HepG2 (cell line): ENCODE data around the gene CIB1. TPM values are rescaled to one million over a fixed set of nuclear protein-coding genes. Genes with fewer than 3 reads are reported as not detected.
A peak's percentile ranks its signal among the peaks of the same experiment; 100 is the strongest.

ENCODE experiments used
- AKAP8 ChIP-seq: sonication (generic); formaldehyde crosslinking; IDR thresholded peaks from 2 replicates; pipeline ENCODE4 v1.5.1; 2020; ENCODE audit warnings: mild to moderate bottlenecking, missing genetic modification reagents
- FOXK2 ChIP-seq: fragments of 450-650 bp; IDR thresholded peaks from 2 replicates; pipeline ENCODE4 v1.6.1; 2016
- FOXO1 ChIP-seq: sonication (generic); formaldehyde crosslinking; IDR thresholded peaks from 2 replicates; pipeline ENCODE4 v1.4.0; 2020; ENCODE audit warnings: missing genetic modification reagents
- GATAD1 ChIP-seq: IDR thresholded peaks from 2 replicates; pipeline ENCODE4 v1.6.1; 2016; ENCODE audit warnings: missing genetic modification reagents, missing compliant biosample characterization
- GPBP1L1 ChIP-seq: sonication (generic); formaldehyde crosslinking; IDR thresholded peaks from 2 replicates; pipeline ENCODE4 v1.5.0; 2020; ENCODE audit warnings: mild to moderate bottlenecking, missing genetic modification reagents
- HNF4A ChIP-seq: sonication (generic); formaldehyde crosslinking; IDR thresholded peaks from 2 replicates; pipeline ENCODE4 v1.4.0; 2020; ENCODE audit warnings: missing genetic modification reagents
- HNRNPL ChIP-seq: fragments of 200-400 bp; formaldehyde crosslinking; IDR thresholded peaks from 2 replicates; pipeline ENCODE4 v1.6.1; 2017; ENCODE audit warnings: mild to moderate bottlenecking, low read depth, low read length
- IKZF1 ChIP-seq: fragments of 450-650 bp; IDR thresholded peaks from 2 replicates; pipeline ENCODE4 v1.7.1; 2016
- KDM5B ChIP-seq: sonication (generic); formaldehyde crosslinking; IDR thresholded peaks from 2 replicates; pipeline ENCODE4 v1.4.0; 2020; ENCODE audit warnings: missing genetic modification reagents, mild to moderate bottlenecking, borderline replicate concordance
- POLR2G ChIP-seq: fragments of 200-400 bp; formaldehyde crosslinking; IDR thresholded peaks from 2 replicates; pipeline ENCODE4 v1.6.1; 2018; ENCODE audit warnings: mild to moderate bottlenecking, low read depth, low read length, moderate library complexity
- RARA ChIP-seq: IDR thresholded peaks from 2 replicates; pipeline ENCODE4 v1.6.1; 2016; ENCODE audit warnings: missing genetic modification reagents, missing compliant biosample characterization
- RARG ChIP-seq: sonication (generic); formaldehyde crosslinking; IDR thresholded peaks from 2 replicates; pipeline ENCODE4 v1.4.0; 2020; ENCODE audit warnings: low read depth, mild to moderate bottlenecking, missing genetic modification reagents
- RFX3 ChIP-seq: IDR thresholded peaks from 2 replicates; pipeline ENCODE4 v1.6.1; 2016; ENCODE audit warnings: missing biosample characterization, missing genetic modification reagents
- RXRA ChIP-seq: sonication (generic); formaldehyde crosslinking; IDR thresholded peaks from 2 replicates; pipeline ENCODE4 v1.5.1; 2020; ENCODE audit warnings: missing genetic modification reagents
- SALL2 ChIP-seq: sonication (generic); formaldehyde crosslinking; IDR thresholded peaks from 2 replicates; pipeline ENCODE4 v1.8.1; 2023; ENCODE audit warnings: mild to moderate bottlenecking, missing genetic modification reagents, inconsistent platforms
- SP1 ChIP-seq, 2 experiments: fragments of 450-650 bp in 1 of 2; sonication (generic) in 1 of 2; formaldehyde crosslinking in 1 of 2; IDR thresholded peaks; 2 replicates each; pipeline versions ENCODE4 v1.4.0 to v1.6.1; 2016 to 2020; ENCODE audit warnings: missing genetic modification reagents in 1 of 2
- THYN1 ChIP-seq: sonication (generic); formaldehyde crosslinking; IDR thresholded peaks from 2 replicates; pipeline ENCODE4 v1.8.1; 2023; ENCODE audit warnings: low read depth, mild to moderate bottlenecking, moderate library complexity, missing genetic modification reagents, borderline replicate concordance
- ZBTB42 ChIP-seq: sonication (generic); formaldehyde crosslinking; IDR thresholded peaks from 2 replicates; pipeline ENCODE4 v1.5.0; 2020; ENCODE audit warnings: mild to moderate bottlenecking, missing genetic modification reagents
- ZFP91 ChIP-seq: sonication (generic); formaldehyde crosslinking; IDR thresholded peaks from 2 replicates; pipeline ENCODE4 v1.9.0; 2022; ENCODE audit warnings: missing genetic modification reagents, mild to moderate bottlenecking, borderline replicate concordance
- ZFYVE20 ChIP-seq: sonication (generic); formaldehyde crosslinking; IDR thresholded peaks from 2 replicates; pipeline ENCODE4 v1.8.0; 2023; ENCODE audit warnings: low read depth, mild to moderate bottlenecking, moderate library complexity, missing genetic modification reagents, borderline replicate concordance
- ZKSCAN8 ChIP-seq: IDR thresholded peaks from 2 replicates; pipeline ENCODE4 v1.6.1; 2016; ENCODE audit warnings: borderline replicate concordance, missing genetic modification reagents, missing compliant biosample characterization
- ZNF17 ChIP-seq: sonication (generic); formaldehyde crosslinking; IDR thresholded peaks from 2 replicates; pipeline ENCODE4 v1.5.0; 2020; ENCODE audit warnings: mild to moderate bottlenecking, missing genetic modification reagents
- ZNF24 ChIP-seq: fragments of 450-650 bp; IDR thresholded peaks from 2 replicates; pipeline ENCODE4 v1.6.1; 2017; ENCODE audit warnings: antibody characterized with exemption, mild to moderate bottlenecking
- ZNF253 ChIP-seq: sonication (generic); formaldehyde crosslinking; IDR thresholded peaks from 2 replicates; pipeline ENCODE4 v1.8.0; 2022; ENCODE audit warnings: mild to moderate bottlenecking, missing genetic modification reagents, borderline replicate concordance
- ZNF292 ChIP-seq: sonication (generic); formaldehyde crosslinking; IDR thresholded peaks from 2 replicates; pipeline ENCODE4 v1.8.1; 2022; ENCODE audit warnings: mild to moderate bottlenecking, low read depth, missing genetic modification reagents, borderline replicate concordance
- ZNF317 ChIP-seq: sonication (generic); formaldehyde crosslinking; IDR thresholded peaks from 2 replicates; pipeline ENCODE4 v1.5.0; 2020; ENCODE audit warnings: mild to moderate bottlenecking, missing genetic modification reagents
- ZNF749 ChIP-seq: sonication (generic); formaldehyde crosslinking; IDR thresholded peaks from 2 replicates; pipeline ENCODE4 v1.8.0; 2022; ENCODE audit warnings: mild to moderate bottlenecking, missing genetic modification reagents, moderate library complexity, borderline replicate concordance
- ZNF773 ChIP-seq: sonication (generic); formaldehyde crosslinking; IDR thresholded peaks from 2 replicates; pipeline ENCODE4 v1.4.0; 2020; ENCODE audit warnings: missing genetic modification reagents, borderline replicate concordance
- ZNF841 ChIP-seq: sonication (generic); formaldehyde crosslinking; IDR thresholded peaks from 2 replicates; pipeline ENCODE4 v1.8.1; 2023; ENCODE audit warnings: missing genetic modification reagents, borderline replicate concordance
- ZZZ3 ChIP-seq: sonication (generic); formaldehyde crosslinking; IDR thresholded peaks from 2 replicates; pipeline ENCODE4 v1.4.0; 2020; ENCODE audit warnings: missing genetic modification reagents, mild to moderate bottlenecking, borderline replicate concordance
- polyA plus RNA-seq, 8 experiments: library from polyadenylated mRNA; depleted of rRNA in 3 of 8; stranded (reverse) in 7 of 8; unstranded in 1 of 8; fragments of >200 nt; fragmentation: Illumina TruSeq in 4 of 8; extraction: Trizol in 4 of 8; gene quantifications; 2 replicates each; pipeline versions ENCODE4 v1.2.1 to v1.2.3, GENCODE V29; 2011 to 2016; ENCODE audit warnings: low read depth in 4 of 8, missing spikeins in 1 of 8, mixed read lengths in 1 of 8; ENCODE audit not compliant: insufficient read depth in 1 of 8
- total RNA-seq, 5 experiments: library from RNA; depleted of rRNA; stranded (reverse); fragments of >200 nt; fragmentation: Illumina TruSeq; extraction: Trizol; gene quantifications; 2 replicates each; pipeline ENCODE4 v1.2.3, GENCODE V29; 2016; ENCODE audit warnings: low read depth in 1 of 5

CIB1 gene
- total and polyA plus RNA-seq, 2 of the 13 experiments (the other 11 are each of a cell fraction or from before 2014, with no cell fraction given) = 38.7 to 72.7 TPM

- TF ChIP-seq RARA (CRISPR knock-in tag) (0 out of 2 replicates have a peak, but pooled peaks have one; percentile 32), IKZF1 (no peak), ZNF292 (CRISPR knock-in tag) (no peak), RFX3 (CRISPR knock-in tag) (no peak), ZBTB42 (CRISPR knock-in tag) (no peak), ZNF773 (no peak), KDM5B (CRISPR knock-in tag) (peak; percentile 20; the same call in 1 of the 2 replicates), ZNF253 (CRISPR knock-in tag) (no peak), SP1 (IDR thresholded peaks at IDR 0.05) (no peak), SP1 (CRISPR knock-in tag; IDR thresholded peaks at IDR 0.05) (no peak), SALL2 (CRISPR knock-in tag) (no peak), ZZZ3 (no peak), GATAD1 (CRISPR knock-in tag) (0 out of 2 replicates have a peak, but pooled peaks have one; percentile 19), FOXO1 (CRISPR knock-in tag) (no peak), GPBP1L1 (CRISPR knock-in tag) (no peak), ZFP91 (CRISPR knock-in tag) (peak; percentile 59; the same call in 1 of the 2 replicates), ZFYVE20 (no peak), AKAP8 (no peak), ZNF24 (no peak), ZKSCAN8 (no peak), ZNF841 (CRISPR knock-in tag) (no peak), ZNF749 (CRISPR knock-in tag) (no peak), POLR2G (no peak), RARG (no peak), ZNF317 (0 out of 2 replicates have a peak, but pooled peaks have one; percentile 32), HNF4A (CRISPR knock-in tag) (no peak), FOXK2 (no peak), HNRNPL (peak; percentile 82), ZNF17 (no peak), RXRA (CRISPR knock-in tag) (no peak), THYN1 (CRISPR knock-in tag) (no peak)
Observed at GRCh38 chr15:90221246-90221900, 12.4 kb downstream of the CIB1 start (continued).
